Spinal cord (tissue), 10 donors: ENCODE results near the gene BCO2. TPM values are rescaled to one million over a fixed set of nuclear protein-coding genes. Genes with fewer than 3 reads are reported as not detected.

ENCODE experiments used
- DNase-seq, 6 donors: peaks; one replicate each; pipeline versions ENCODE4 v3.0.0 to v3.0.0-alpha.2; 2013 to 2015; ENCODE audit warnings: low spot score in 6 of 6, low read depth in 4 of 6
- H3K27ac ChIP-seq: one replicate; pipeline ENCODE4 v1.5.1; 2013; ENCODE audit warnings: low read depth, low read length, control low read depth
- H3K27me3 ChIP-seq: one replicate; pipeline ENCODE4 v1.6.1; 2013; ENCODE audit warnings: low read length; ENCODE audit not compliant: control insufficient read depth, insufficient read depth
- H3K36me3 ChIP-seq: one replicate; pipeline ENCODE4 v1.6.1; 2013; ENCODE audit warnings: low read length; ENCODE audit not compliant: control insufficient read depth, insufficient read depth
- H3K4me1 ChIP-seq: one replicate; pipeline ENCODE4 v1.6.1; 2013; ENCODE audit warnings: low read length; ENCODE audit not compliant: control insufficient read depth, insufficient read depth
- H3K4me3 ChIP-seq: one replicate; pipeline ENCODE4 v1.5.1; 2013; ENCODE audit warnings: low read depth, low read length, control low read depth
- H3K9me3 ChIP-seq: one replicate; pipeline ENCODE4 v1.6.1; 2013; ENCODE audit warnings: low read length; ENCODE audit not compliant: control insufficient read depth, insufficient read depth
- WGBS: methylation state at CpG from one replicate; pipeline ENCODE4 v1.1.5; 2013; ENCODE audit warnings: missing lambda C conversion rate; ENCODE audit not compliant: insufficient coverage; 5-methylcytosine and 5-hydroxymethylcytosine counted together
- polyA plus RNA-seq, 2 donors: library from polyadenylated mRNA; unstranded; fragments of 120-200 nt; gene quantifications; one replicate each; pipeline ENCODE4 v1.2.1, GENCODE V29; 2013; ENCODE audit not compliant: insufficient read length in 2 of 2
- total RNA-seq, 2 donors: library from RNA; depleted of rRNA in 1 of 2; stranded (reverse); fragments of 120-200 nt in 1 of 2; fragments of >200 nt in 1 of 2; gene quantifications; one replicate each; pipeline versions ENCODE4 v1.2.3 to v1.2.4, GENCODE V29; 2013 to 2014
- donor health status: healthy.

The BCO2 gene
- total and polyA plus RNA-seq, 4 donors, result 8.2 to 16.2 (median 14.1) TPM

- no peak for DNase-seq
- Histone ChIP-seq H3K27me3 (no peaks in the 10 kb centered on the region), H3K4me3 (no peak overlapping the region), H3K27ac (no peak overlapping the region), H3K9me3 (no peaks in the 10 kb centered on the region), H3K36me3 (no peaks in the 10 kb centered on the region), H3K4me1 (peaks cover 3% of the 10 kb centered on the region)
- 87% methylated on average over 5 of the region's 8 CpGs for WGBS
Measured at GRCh38 chr11:112166562-112166961, 8.8 kb upstream of the BCO2 start.

- 78% methylated on average over 18 of the region's 25 CpGs for WGBS
- Histone ChIP-seq H3K4me1 (peaks cover 3% of the 10 kb centered on the region), H3K27ac (no peak within 1 kb of the TSS), H3K9me3 (no peaks in the 10 kb centered on the region), H3K36me3 (no peaks in the 10 kb centered on the region), H3K27me3 (no peaks in the 10 kb centered on the region), H3K4me3 (no peak within 1 kb of the TSS)
- DNase-seq, result no peak
Measured at GRCh38 chr11:112167145-112167544, 8.2 kb upstream of the BCO2 start, which contains the start of gene TEX12. Gene TEX12 (plus strand): TSS chr11:112167372. CDS start chr11:112169269, 1,897 bp downstream.

- Histone ChIP-seq H3K4me3 (no peak overlapping the region), H3K36me3 (no peaks in the 10 kb centered on the region), H3K27me3 (no peaks in the 10 kb centered on the region), H3K27ac (no peak overlapping the region), H3K4me1 (no peaks in the 10 kb centered on the region), H3K9me3 (no peaks in the 10 kb centered on the region)
- WGBS, result no CpG with 5 or more reads among the region's 2 CpGs
- DNase-seq, result no peak
Measured at GRCh38 chr11:112172362-112172994, 2.8 kb upstream of the BCO2 start.

GRCh38 chr11:112173152-112173551, 2.2 kb upstream of the BCO2 start:
- Histone ChIP-seq H3K4me1 (no peaks in the 10 kb centered on the region), H3K4me3 (no peak overlapping the region), H3K36me3 (no peaks in the 10 kb centered on the region), H3K27ac (no peak overlapping the region), H3K27me3 (no peaks in the 10 kb centered on the region), H3K9me3 (no peaks in the 10 kb centered on the region)
- WGBS, result 88% methylated on average over 2 of the region's 3 CpGs
- DNase-seq, result no peak

GRCh38 chr11:112175599-112175952, 264 bp downstream of the BCO2 start:
- peak overlapping the region; percentile 45 for H3K4me3 ChIP-seq
- H3K27me3 ChIP-seq, result no peaks in the 10 kb centered on the region
- no peaks in the 10 kb centered on the region for H3K9me3 ChIP-seq
- WGBS, result 19% methylated on average over 3 of the region's 4 CpGs
- H3K36me3 ChIP-seq, result no peaks in the 10 kb centered on the region
- H3K27ac ChIP-seq, result peak overlapping the region; percentile 77
- H3K4me1 ChIP-seq, result no peaks in the 10 kb centered on the region
- peak in 1 of 6 donors; percentile 12 for DNase-seq

- Histone ChIP-seq H3K27me3 (no peaks in the 10 kb centered on the region), H3K4me1 (no peaks in the 10 kb centered on the region), H3K27ac (no peak overlapping the region), H3K9me3 (no peaks in the 10 kb centered on the region), H3K36me3 (no peaks in the 10 kb centered on the region), H3K4me3 (peak overlapping the region; percentile 45)
- DNase-seq, result peak in 1 of 6 donors; percentile 11
- WGBS, result no CpG with 5 or more reads among the region's 1 CpG
Measured at GRCh38 chr11:112176077-112176476, 765 bp downstream of the BCO2 start.

- Histone ChIP-seq H3K4me3 (no peak overlapping the region), H3K9me3 (no peaks in the 10 kb centered on the region), H3K27ac (no peak overlapping the region), H3K4me1 (no peaks in the 10 kb centered on the region), H3K36me3 (no peaks in the 10 kb centered on the region), H3K27me3 (no peaks in the 10 kb centered on the region)
- WGBS, result no CpG with 5 or more reads among the region's 4 CpGs
- no peak for DNase-seq
Measured at GRCh38 chr11:112177589-112177988, 2.3 kb downstream of the BCO2 start.

- DNase-seq, result no peak
- Histone ChIP-seq H3K4me3 (no peak overlapping the region), H3K27me3 (no peaks in the 10 kb centered on the region), H3K36me3 (no peaks in the 10 kb centered on the region), H3K4me1 (no peaks in the 10 kb centered on the region), H3K27ac (no peak overlapping the region), H3K9me3 (no peaks in the 10 kb centered on the region)
- WGBS, result no CpG with 5 or more reads among the region's 1 CpG
Measured at GRCh38 chr11:112178428-112178827, 3.1 kb downstream of the BCO2 start.

- Histone ChIP-seq H3K27ac (no peak overlapping the region), H3K9me3 (no peaks in the 10 kb centered on the region), H3K27me3 (no peaks in the 10 kb centered on the region), H3K36me3 (no peaks in the 10 kb centered on the region), H3K4me3 (no peak overlapping the region), H3K4me1 (no peaks in the 10 kb centered on the region)
- 87% methylated on average over 3 of the region's 3 CpGs for WGBS
- DNase-seq, result no peak
Measured at GRCh38 chr11:112178936-112179335, 3.6 kb downstream of the BCO2 start.

- H3K27ac ChIP-seq, result no peak overlapping the region
- H3K4me1 ChIP-seq, result no peaks in the 10 kb centered on the region
- no peaks in the 10 kb centered on the region for H3K27me3 ChIP-seq
- no peak for DNase-seq
- no peaks in the 10 kb centered on the region for H3K36me3 ChIP-seq
- no peaks in the 10 kb centered on the region for H3K9me3 ChIP-seq
- no peak overlapping the region for H3K4me3 ChIP-seq
Measured at GRCh38 chr11:112179601-112180000, 4.3 kb downstream of the BCO2 start.
